WTC11 (cell line): ENCODE measurements around the gene UCK1. TPM values are rescaled to one million over a fixed set of nuclear protein-coding genes. Genes with fewer than 3 reads are reported as not detected.

Experiments
- ATAC-seq: fragments of 200-7000 bp; cut with Tn5 transposase; 2 replicates; pipeline ENCODE4 v1.10.0; 2021; ENCODE audit warnings: mild to moderate bottlenecking, moderate library complexity
- CTCF ChIA-PET: fragments of 300-600 bp; sonication (Branson Sonifier 250); formaldehyde crosslinking; loops from one replicate; lab custom pipeline; 2021; ENCODE audit warnings: antibody characterized with exemption; lab: Charles Lee
- POLR2A ChIA-PET: fragments of 350-600 bp; sonication (Branson Sonifier 250); formaldehyde crosslinking; loops from one replicate; lab custom pipeline; 2021; ENCODE audit warnings: antibody characterized with exemption; lab: Charles Lee
- DNase-seq: peaks from one replicate; pipeline ENCODE4 v3.0.0; 2021; ENCODE audit warnings: low spot score
- H3K27ac Mint-ChIP-seq: 2 replicates; pipeline ENCODE4 v1.8.0; 2021; ENCODE audit warnings: mixed read lengths
- H3K27me3 Mint-ChIP-seq: 2 replicates; pipeline ENCODE4 v1.8.0; 2021; ENCODE audit warnings: low read depth, mild to moderate bottlenecking, moderate library complexity, mixed read lengths
- H3K36me3 Mint-ChIP-seq: 2 replicates; pipeline ENCODE4 v1.8.0; 2021; ENCODE audit warnings: mixed read lengths
- H3K4me1 Mint-ChIP-seq: 2 replicates; pipeline ENCODE4 v1.8.0; 2022; ENCODE audit warnings: mixed read lengths
- H3K4me3 Mint-ChIP-seq: 2 replicates; pipeline ENCODE4 v1.8.0; 2021; ENCODE audit warnings: mild to moderate bottlenecking, moderate library complexity, mixed read lengths
- H3K9me3 Mint-ChIP-seq: 2 replicates; pipeline ENCODE4 v1.8.0; 2021; ENCODE audit warnings: mixed read lengths
- CREM ChIP-seq: sonication (generic); formaldehyde crosslinking; IDR thresholded peaks from 2 replicates; pipeline ENCODE4 v1.8.1; 2022; ENCODE audit warnings: mild to moderate bottlenecking, missing genetic modification reagents, moderate library complexity
- EMX1 ChIP-seq: fragments of 250-450 bp; sonication (Bioruptor Pico); IDR thresholded peaks from 2 replicates; pipeline ENCODE4 v1.8.0; 2021; ENCODE audit warnings: mild to moderate bottlenecking
- ESRRA ChIP-seq: sonication (generic); formaldehyde crosslinking; IDR thresholded peaks from 2 replicates; pipeline ENCODE4 v1.8.1; 2022; ENCODE audit warnings: mild to moderate bottlenecking, missing genetic modification reagents, borderline replicate concordance
- NFYB ChIP-seq: sonication (generic); formaldehyde crosslinking; conservative IDR thresholded peaks from 2 replicates; pipeline ENCODE4 v1.8.0; 2022; ENCODE audit warnings: low read depth, missing genetic modification reagents
- OVOL2 ChIP-seq: fragments of 250-450 bp; sonication (Bioruptor Pico); IDR thresholded peaks from 2 replicates; pipeline ENCODE4 v1.9.0; 2021; ENCODE audit warnings: mild to moderate bottlenecking, borderline replicate concordance
- PRRX2 ChIP-seq: fragments of 250-450 bp; sonication (Bioruptor Pico); IDR thresholded peaks from 2 replicates; pipeline ENCODE4 v1.8.0; 2021; ENCODE audit warnings: mild to moderate bottlenecking
- SMAD4 ChIP-seq: sonication (generic); formaldehyde crosslinking; IDR thresholded peaks from 2 replicates; pipeline ENCODE4 v1.8.0; 2022; ENCODE audit warnings: mild to moderate bottlenecking, missing genetic modification reagents
- ZNF121 ChIP-seq: sonication (generic); formaldehyde crosslinking; IDR thresholded peaks from 2 replicates; pipeline ENCODE4 v1.8.0; 2023; ENCODE audit warnings: missing genetic modification reagents
- ZNF232 ChIP-seq: sonication (generic); formaldehyde crosslinking; IDR thresholded peaks from 2 replicates; pipeline ENCODE4 v1.8.0; 2022; ENCODE audit warnings: mild to moderate bottlenecking, missing genetic modification reagents
- ZNF416 ChIP-seq: fragments of 250-450 bp; sonication (Bioruptor Pico); IDR thresholded peaks from 2 replicates; pipeline ENCODE4 v1.9.0; 2021; ENCODE audit warnings: mild to moderate bottlenecking, inconsistent platforms
- ZNF423 ChIP-seq: fragments of 250-450 bp; sonication (Bioruptor Pico); IDR thresholded peaks from 2 replicates; pipeline ENCODE4 v2.1.2; 2022; ENCODE audit warnings: mild to moderate bottlenecking, moderate library complexity
- total RNA-seq: library from RNA; stranded (reverse); gene quantifications from 3 replicates; pipeline ENCODE4 v1.2.3, GENCODE V29; 2021
- TF ChIP-seq, protein P1 (sequence below): sonication (generic); formaldehyde crosslinking; conservative IDR thresholded peaks from 2 replicates; pipeline ENCODE4 v1.8.1; 2023; ENCODE audit warnings: mild to moderate bottlenecking, low read depth, missing genetic modification reagents, moderate library complexity
- TF ChIP-seq, protein P2 (sequence below): sonication (generic); formaldehyde crosslinking; IDR thresholded peaks from 2 replicates; pipeline ENCODE4 v1.8.0; 2023; ENCODE audit warnings: missing genetic modification reagents
- TF ChIP-seq, protein P3 (sequence below): fragments of 250-450 bp; sonication (Bioruptor Pico); IDR thresholded peaks from 2 replicates; pipeline ENCODE4 v1.9.0; 2021; ENCODE audit warnings: mild to moderate bottlenecking, borderline replicate concordance
- TF ChIP-seq, protein P4 (sequence below): sonication (generic); formaldehyde crosslinking; IDR thresholded peaks from 2 replicates; pipeline ENCODE4 v1.8.1; 2022; ENCODE audit warnings: mild to moderate bottlenecking, moderate library complexity, missing genetic modification reagents
- TF ChIP-seq, protein P5 (sequence below): sonication (generic); formaldehyde crosslinking; IDR thresholded peaks from 2 replicates; pipeline ENCODE4 v1.8.1; 2022; ENCODE audit warnings: missing genetic modification reagents, borderline replicate concordance
- TF ChIP-seq, protein P6 (sequence below): sonication (generic); formaldehyde crosslinking; IDR thresholded peaks from 2 replicates; pipeline ENCODE4 v1.8.1; 2023; ENCODE audit warnings: mild to moderate bottlenecking, missing genetic modification reagents, borderline replicate concordance

UCK1 gene
- total RNA-seq, 1 experiment from 2014 or later = 29.6 TPM

DNA sequence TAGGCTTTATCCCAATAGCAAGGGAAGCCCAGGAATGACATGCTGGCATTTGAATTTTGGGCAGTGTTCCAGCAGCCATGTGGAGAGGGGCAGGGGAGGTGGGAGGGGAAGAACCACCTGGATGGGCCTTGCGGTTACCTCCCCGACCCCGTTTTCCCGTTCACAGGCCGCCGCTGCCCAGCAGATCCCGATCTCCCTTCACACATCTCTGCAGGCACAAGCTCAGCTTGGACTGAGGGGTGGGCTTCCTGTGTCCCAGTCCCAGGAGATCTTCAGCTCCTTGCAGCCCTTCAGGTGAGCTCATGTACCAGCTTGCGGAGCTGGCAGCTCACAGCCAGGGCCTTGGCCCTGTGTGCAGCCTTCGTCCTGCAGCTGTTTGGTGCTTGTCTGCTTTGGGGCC, 44.1 kb downstream of the UCK1 start (continued):
- TF ChIP-seq, protein P1, sequence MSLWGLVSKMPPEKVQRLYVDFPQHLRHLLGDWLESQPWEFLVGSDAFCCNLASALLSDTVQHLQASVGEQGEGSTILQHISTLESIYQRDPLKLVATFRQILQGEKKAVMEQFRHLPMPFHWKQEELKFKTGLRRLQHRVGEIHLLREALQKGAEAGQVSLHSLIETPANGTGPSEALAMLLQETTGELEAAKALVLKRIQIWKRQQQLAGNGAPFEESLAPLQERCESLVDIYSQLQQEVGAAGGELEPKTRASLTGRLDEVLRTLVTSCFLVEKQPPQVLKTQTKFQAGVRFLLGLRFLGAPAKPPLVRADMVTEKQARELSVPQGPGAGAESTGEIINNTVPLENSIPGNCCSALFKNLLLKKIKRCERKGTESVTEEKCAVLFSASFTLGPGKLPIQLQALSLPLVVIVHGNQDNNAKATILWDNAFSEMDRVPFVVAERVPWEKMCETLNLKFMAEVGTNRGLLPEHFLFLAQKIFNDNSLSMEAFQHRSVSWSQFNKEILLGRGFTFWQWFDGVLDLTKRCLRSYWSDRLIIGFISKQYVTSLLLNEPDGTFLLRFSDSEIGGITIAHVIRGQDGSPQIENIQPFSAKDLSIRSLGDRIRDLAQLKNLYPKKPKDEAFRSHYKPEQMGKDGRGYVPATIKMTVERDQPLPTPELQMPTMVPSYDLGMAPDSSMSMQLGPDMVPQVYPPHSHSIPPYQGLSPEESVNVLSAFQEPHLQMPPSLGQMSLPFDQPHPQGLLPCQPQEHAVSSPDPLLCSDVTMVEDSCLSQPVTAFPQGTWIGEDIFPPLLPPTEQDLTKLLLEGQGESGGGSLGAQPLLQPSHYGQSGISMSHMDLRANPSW (CRISPR knock-in tag) = no peak
- TF ChIP-seq ZNF416 (CRISPR knock-in tag) (no peak), SMAD4 (CRISPR knock-in tag) (no peak), EMX1 (CRISPR knock-in tag) (no peak), OVOL2 (CRISPR knock-in tag) (no peak), ZNF232 (no peak), CREM (CRISPR knock-in tag) (no peak), ZNF121 (CRISPR knock-in tag) (no peak), NFYB (CRISPR knock-in tag) (no peak)
- TF ChIP-seq, protein P2, sequence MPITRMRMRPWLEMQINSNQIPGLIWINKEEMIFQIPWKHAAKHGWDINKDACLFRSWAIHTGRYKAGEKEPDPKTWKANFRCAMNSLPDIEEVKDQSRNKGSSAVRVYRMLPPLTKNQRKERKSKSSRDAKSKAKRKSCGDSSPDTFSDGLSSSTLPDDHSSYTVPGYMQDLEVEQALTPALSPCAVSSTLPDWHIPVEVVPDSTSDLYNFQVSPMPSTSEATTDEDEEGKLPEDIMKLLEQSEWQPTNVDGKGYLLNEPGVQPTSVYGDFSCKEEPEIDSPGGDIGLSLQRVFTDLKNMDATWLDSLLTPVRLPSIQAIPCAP (CRISPR knock-in tag) = no peak
- TF ChIP-seq, protein P3, sequence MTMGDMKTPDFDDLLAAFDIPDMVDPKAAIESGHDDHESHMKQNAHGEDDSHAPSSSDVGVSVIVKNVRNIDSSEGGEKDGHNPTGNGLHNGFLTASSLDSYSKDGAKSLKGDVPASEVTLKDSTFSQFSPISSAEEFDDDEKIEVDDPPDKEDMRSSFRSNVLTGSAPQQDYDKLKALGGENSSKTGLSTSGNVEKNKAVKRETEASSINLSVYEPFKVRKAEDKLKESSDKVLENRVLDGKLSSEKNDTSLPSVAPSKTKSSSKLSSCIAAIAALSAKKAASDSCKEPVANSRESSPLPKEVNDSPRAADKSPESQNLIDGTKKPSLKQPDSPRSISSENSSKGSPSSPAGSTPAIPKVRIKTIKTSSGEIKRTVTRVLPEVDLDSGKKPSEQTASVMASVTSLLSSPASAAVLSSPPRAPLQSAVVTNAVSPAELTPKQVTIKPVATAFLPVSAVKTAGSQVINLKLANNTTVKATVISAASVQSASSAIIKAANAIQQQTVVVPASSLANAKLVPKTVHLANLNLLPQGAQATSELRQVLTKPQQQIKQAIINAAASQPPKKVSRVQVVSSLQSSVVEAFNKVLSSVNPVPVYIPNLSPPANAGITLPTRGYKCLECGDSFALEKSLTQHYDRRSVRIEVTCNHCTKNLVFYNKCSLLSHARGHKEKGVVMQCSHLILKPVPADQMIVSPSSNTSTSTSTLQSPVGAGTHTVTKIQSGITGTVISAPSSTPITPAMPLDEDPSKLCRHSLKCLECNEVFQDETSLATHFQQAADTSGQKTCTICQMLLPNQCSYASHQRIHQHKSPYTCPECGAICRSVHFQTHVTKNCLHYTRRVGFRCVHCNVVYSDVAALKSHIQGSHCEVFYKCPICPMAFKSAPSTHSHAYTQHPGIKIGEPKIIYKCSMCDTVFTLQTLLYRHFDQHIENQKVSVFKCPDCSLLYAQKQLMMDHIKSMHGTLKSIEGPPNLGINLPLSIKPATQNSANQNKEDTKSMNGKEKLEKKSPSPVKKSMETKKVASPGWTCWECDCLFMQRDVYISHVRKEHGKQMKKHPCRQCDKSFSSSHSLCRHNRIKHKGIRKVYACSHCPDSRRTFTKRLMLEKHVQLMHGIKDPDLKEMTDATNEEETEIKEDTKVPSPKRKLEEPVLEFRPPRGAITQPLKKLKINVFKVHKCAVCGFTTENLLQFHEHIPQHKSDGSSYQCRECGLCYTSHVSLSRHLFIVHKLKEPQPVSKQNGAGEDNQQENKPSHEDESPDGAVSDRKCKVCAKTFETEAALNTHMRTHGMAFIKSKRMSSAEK = no peak
- TF ChIP-seq, protein P4, sequence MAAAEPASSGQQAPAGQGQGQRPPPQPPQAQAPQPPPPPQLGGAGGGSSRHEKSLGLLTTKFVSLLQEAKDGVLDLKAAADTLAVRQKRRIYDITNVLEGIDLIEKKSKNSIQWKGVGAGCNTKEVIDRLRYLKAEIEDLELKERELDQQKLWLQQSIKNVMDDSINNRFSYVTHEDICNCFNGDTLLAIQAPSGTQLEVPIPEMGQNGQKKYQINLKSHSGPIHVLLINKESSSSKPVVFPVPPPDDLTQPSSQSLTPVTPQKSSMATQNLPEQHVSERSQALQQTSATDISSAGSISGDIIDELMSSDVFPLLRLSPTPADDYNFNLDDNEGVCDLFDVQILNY (CRISPR knock-in tag) = no peak

DNA sequence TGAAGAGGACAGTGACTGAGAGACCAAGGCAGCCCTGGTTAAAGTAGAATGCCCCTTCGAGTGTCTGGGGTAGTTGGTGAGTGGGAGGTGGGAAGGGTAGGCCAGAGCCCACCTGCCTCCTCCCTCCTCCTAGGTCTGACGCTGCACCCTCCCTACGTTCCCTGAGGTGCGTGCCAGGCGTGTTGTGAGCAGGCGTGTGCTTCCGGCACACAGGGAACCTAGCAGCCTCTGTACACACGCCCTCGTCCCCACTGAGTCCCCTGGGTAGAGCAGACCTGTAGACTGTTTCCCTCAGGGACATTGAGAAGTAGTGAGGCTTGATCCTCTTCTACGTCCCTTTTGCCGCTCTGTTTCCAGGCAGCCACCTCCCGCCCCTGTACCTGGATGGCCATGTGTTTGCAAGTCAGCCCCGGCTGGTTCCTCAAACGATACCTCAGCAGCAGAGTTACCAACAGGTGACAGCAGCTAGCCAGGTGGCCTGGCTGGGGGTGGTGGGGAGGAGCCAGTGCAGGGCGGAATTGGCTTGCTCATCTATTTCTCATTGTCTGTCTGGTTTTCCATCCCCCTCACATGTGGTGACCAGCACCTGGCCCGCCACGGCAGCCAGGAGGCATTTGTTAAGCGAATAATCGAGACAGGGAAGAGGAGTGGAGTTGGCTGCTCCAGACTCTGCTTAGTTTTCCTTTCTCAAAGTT, 45.2 kb downstream of the UCK1 start:
- no peaks in the 10 kb centered on the region for H3K27me3 Mint-ChIP-seq
- ChIA-PET POLR2A (no interaction called here), CTCF (interaction anchor here (0.5 kb wide), 1 partner anchor 122 kb away, joined by 4 read pairs; no protein-coding TSS in a partner anchor)
- H3K4me3 Mint-ChIP-seq = no peak overlapping the region
- ATAC-seq (no peak), DNase-seq (no peak)
- no peaks in the 10 kb centered on the region for H3K4me1 Mint-ChIP-seq
- H3K9me3 Mint-ChIP-seq = no peaks in the 10 kb centered on the region
- H3K36me3 Mint-ChIP-seq = peaks cover 95% of the 10 kb centered on the region
- H3K27ac Mint-ChIP-seq = peak overlapping the region; percentile 82
- TF ChIP-seq, protein P5, sequence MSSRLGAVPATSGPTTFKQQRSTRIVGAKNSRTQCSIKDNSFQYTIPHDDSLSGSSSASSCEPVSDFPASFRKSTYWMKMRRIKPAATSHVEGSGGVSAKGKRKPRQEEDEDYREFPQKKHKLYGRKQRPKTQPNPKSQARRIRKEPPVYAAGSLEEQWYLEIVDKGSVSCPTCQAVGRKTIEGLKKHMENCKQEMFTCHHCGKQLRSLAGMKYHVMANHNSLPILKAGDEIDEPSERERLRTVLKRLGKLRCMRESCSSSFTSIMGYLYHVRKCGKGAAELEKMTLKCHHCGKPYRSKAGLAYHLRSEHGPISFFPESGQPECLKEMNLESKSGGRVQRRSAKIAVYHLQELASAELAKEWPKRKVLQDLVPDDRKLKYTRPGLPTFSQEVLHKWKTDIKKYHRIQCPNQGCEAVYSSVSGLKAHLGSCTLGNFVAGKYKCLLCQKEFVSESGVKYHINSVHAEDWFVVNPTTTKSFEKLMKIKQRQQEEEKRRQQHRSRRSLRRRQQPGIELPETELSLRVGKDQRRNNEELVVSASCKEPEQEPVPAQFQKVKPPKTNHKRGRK = no peak
- no peak for TF ChIP-seq ZNF423 (CRISPR knock-in tag)
- TF ChIP-seq ZNF416 (CRISPR knock-in tag) = no peak
- no peak for TF ChIP-seq ESRRA
- TF ChIP-seq PRRX2 (CRISPR knock-in tag) = no peak
- TF ChIP-seq, protein P6, sequence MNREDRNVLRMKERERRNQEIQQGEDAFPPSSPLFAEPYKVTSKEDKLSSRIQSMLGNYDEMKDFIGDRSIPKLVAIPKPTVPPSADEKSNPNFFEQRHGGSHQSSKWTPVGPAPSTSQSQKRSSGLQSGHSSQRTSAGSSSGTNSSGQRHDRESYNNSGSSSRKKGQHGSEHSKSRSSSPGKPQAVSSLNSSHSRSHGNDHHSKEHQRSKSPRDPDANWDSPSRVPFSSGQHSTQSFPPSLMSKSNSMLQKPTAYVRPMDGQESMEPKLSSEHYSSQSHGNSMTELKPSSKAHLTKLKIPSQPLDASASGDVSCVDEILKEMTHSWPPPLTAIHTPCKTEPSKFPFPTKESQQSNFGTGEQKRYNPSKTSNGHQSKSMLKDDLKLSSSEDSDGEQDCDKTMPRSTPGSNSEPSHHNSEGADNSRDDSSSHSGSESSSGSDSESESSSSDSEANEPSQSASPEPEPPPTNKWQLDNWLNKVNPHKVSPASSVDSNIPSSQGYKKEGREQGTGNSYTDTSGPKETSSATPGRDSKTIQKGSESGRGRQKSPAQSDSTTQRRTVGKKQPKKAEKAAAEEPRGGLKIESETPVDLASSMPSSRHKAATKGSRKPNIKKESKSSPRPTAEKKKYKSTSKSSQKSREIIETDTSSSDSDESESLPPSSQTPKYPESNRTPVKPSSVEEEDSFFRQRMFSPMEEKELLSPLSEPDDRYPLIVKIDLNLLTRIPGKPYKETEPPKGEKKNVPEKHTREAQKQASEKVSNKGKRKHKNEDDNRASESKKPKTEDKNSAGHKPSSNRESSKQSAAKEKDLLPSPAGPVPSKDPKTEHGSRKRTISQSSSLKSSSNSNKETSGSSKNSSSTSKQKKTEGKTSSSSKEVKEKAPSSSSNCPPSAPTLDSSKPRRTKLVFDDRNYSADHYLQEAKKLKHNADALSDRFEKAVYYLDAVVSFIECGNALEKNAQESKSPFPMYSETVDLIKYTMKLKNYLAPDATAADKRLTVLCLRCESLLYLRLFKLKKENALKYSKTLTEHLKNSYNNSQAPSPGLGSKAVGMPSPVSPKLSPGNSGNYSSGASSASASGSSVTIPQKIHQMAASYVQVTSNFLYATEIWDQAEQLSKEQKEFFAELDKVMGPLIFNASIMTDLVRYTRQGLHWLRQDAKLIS = no peak
